Activated CD4-positive, CD25-positive, alpha-beta regulatory T cell treated with anti-CD3 and anti-CD28 coated beads, Interleukin-2, amount 50 U/mL, for 72 hours (primary cell): ENCODE data around the gene PRKAG2.
"Not testable (repeated sequence)": the region's sequence is repeated elsewhere in the genome, so short reads cannot be mapped to it uniquely, and the experiment has no call there.

Experiments used
- DNase-seq: peaks from one replicate; pipeline ENCODE4 v3.0.0; 2021

The PRKAG2 gene

DNA sequence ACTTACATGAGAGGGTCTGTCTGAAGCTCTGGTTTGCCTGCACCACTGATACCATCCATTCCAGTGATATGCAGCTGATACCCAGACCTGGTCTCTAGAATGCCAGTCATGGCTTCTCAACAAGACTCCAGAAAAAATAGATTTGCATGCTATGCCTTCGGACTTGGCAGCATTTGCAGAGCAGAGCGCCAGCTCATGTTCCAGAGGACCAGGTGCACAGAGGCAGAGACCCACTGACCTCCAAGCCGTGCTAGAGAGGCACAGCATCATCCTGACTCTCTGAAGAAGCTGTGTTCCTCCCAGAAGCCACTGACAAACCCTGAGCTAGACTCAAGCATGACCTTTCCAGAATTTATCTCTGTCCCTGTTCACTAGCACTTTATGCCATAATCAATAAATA is 6.9 kb upstream of the PRKAG2 start:
- no peak for DNase-seq

DNA sequence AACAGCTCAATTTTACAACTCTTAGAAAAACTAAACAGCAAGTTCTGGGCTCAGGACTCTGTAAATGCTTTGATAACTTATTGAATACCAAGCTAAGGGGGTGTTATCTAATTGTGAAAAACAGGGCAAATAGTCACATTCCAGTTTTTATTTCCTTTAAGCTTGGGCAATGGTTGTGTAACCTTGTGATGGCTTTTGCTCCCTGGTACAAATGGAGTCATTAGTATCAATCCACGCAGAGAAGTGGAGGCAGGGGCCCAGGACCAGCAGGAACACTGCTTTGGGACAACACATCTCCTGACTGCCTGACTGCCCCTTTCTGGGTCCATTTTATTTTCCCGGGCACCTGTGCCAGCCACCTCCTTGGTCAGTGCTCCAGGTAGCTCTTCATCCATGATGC is 5.8 kb upstream of the PRKAG2 start:
- DNase-seq: no peak

DNA sequence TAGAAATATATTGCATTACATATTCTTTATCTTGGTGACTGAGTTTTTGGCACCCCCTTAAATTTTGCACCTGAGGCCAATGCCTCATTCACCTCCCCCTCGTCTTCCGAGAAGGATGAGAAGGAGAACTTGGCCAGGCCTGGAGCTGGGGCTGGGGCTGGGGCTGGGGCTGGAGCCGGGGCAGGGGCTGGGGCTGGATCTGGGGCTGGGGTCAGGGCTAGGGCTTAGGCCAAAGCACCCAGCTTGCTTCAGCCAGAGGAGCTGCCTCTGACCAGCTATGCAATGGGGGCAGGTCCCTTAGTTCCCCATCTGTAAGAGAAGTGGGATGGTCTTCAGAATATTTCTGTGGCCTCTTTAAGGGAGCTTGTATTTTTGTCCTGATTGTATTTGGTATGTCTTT is 3.8 kb upstream of the PRKAG2 start:
- DNase-seq: no peak

DNA sequence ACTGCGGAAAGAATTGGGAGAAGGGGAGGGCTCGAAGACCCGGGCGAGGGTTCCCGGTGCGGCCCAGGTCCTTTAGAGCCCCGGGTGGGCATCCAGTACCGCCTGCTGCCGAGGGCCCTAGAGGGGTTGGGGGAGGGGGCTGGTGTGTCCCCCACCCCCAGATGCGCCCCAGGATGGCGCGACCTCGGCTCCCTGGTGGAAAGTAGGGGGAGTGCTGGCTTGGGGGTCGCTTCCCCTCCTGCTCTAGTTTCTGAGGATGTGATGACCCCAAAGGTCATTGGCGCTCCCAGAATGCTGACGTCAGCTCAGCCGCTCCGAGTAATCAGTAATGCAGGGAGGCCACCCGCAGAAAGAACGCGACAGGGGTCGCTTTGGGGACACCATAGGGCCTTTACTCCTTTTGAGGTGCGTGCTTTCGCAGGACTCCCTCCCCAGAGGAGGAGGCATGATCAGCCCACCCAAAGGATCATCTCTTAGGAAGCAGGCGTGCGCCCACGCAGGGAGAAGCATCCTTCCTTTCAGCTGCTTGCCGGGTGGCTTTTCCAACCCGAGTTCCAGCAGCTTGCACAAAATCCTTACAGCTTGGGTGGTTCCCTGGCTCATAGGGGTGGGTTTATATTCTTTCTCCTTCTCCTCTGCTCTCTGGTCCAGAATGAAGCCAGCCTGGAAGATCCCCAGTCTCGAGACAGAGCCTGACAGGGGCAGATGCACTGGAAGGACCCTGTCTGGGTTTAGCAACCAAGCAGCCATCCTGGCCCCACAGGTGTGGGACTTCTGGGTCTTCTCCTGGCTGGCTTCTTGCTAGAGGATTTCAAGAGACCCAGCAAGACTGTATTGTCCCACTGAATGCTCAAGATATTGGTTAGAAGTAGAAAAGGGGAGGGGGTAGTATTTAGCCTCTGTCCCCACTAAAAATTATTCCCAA is 1.3 kb upstream of the PRKAG2 start:
- DNase-seq: no peak

DNA sequence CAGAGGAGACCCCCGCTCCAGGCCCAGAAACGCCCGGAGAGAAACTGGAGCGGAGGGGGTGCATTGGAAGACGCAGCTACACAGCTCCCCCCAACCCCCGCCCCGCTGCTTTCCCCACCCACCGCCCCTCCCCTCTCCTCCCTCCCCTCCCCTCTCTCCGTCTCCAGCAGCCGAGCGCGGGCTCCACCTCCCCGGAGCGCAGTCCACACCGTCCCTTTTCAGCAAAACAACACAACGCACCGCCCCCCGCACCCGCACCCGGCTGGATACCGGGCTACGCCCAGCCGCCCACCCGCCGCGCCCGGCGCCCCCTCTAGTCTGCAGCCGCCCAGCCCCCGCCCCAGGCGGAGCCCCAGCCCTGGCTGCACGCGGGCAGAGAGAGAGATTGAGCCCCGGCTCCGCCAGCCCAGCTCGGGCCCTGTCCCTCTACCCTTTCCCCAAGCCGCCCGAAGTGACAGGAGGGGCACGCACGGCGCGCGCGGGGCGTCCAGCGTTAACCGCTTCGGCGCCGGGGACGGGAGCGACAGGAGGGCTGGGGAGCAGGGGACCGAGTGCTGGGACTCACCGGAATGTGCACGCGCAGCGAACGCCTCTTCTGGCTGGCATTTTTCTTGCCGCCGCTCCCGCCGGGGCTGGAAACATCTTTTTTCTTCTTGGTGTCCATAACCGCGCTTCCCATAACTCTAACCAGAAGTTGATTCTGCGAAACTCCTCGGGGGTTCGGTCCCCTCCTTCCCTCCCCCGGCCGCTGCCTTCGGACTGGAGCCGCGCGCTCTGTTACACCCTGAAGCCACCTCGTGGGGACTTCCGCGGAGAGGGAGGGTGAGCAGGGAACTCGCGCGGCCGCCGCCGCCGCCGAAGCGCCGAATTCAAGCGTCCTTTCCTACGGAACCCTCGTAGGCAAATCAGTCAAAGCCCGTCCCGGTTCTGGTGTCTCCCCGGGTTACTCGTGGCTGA is 695 bp downstream of the PRKAG2 start:
- DNase-seq: peak; percentile 65

DNA sequence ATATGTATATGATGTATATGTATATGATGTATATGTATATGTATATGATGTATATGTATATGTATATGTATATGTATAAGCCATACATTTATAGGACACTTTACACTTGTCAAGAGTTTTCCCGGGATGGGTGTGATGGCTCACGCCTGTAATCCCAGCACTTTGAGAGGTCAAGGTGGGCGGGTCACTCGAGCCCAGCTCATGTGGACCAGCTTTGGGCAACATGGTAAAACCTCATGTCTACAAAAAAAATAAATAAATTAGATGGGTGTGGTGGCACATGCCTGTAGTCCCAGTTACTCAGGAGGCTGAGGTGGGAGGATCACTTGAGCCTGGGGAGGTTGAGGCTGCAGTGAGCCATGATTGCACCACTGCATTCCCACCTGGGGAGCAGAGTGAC is 2.4 kb downstream of the PRKAG2 start:
- DNase-seq: not testable (repeated sequence)

DNA sequence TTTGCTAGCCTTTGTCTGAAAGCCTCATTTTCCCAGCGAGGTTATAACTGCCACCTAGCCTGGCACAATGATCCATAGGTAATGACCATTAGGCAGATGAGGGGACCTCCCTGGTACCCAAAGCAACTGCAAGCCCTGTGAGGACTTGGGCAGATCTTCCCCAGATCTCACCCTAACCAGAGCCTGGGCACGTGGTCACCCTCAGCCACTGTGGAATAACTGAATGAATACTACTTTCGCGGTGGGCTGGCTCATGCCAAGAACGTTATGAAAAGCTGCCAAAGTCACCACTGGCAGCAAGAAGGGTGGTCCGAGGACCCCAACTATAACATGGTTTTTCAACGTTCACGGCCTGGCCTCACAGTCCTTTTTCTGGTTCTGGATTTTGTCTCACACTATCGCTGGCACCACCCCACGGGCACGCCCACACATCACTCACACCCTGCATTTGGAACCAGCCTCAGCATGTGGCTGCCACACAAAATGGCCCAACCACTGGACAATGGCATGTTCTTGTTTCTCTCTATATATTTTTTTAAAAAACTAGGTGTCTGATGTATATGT is 3.4 kb downstream of the PRKAG2 start:
- no peak for DNase-seq

DNA sequence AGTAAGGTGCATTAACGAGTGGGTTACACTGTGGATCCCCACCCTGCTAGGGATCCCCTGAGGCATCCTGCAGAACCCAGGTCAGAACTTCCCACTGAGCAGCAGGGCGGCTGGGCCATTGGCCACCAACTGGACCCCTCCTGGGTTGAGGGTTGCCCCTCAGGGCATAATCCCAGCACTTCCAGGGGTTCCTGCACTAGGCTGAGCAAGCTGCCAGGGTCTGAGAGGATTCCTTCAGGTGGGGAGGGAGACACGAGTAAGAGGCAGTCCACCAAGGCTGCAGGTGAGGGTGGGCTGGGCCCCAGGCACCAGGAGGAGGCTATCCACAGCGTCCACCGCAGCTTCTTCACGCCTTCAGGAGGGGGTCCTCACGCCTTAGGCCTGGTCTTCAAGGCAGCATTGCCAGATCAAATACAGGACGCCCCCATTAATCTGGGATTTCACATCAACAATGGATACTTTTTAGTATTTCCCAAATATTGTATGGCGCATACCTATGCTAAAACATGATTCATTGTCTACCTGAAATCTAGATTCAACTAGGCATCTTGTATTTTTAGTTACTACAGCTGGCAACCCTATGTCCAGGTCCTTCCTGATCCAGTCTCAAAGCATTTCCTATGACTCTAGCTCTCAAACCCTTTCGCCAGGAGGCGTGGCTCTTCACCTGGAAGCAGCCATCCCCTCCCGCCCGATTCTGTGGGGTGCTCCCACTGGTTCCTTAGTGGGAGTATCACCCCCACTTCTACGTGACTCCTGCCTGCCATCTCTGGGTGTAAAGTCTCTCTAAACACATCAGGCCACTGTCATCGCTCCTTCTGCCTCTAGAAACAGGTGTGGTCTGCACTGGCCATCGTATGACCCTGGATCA is 4.1 kb downstream of the PRKAG2 start:
- DNase-seq: no peak

DNA sequence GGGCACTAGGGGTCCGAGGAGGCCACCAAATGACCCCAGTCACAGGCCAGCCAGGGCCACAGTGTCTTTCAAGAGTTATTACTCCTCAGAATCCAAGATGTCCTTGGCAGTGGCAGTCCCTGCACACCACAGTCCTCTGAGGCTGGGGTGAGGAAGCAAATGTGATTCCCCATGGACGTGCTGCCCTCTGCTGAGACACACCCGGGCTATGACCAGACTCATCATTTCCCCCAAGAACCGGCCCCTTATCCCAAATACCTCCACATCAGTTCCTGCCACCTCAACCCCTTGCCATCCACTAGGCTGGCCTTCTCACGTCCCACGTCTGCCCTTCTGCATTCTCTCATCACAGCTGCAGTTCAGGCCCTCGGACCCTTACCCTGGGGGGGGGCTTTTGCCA is 5.0 kb downstream of the PRKAG2 start:
- no peak for DNase-seq

DNA sequence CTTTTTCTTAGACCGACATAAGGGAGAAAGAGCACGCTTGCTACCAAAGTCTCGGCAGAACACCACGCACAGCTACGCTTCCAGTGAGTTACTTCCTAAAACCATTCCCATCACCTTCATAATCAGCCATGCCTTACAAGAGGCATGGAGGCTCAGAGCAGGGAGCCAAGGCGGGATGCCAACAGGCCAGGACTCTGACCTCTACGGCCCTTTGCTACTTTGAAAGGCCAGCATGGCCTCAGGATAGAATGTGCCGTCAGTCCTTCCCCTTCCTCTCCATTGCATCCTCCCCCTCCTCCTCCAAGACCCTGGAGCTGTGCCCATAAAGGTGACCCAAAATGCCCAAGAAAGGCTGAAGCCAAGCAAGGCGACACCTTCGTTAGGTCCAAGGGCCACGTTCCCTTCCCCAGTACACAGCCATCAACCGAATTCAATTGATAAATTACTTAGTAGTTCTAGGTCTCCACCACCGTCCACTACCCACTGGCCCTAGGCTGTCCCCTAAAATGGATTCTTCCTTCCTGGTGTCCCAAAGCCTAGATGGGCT is 5.7 kb downstream of the PRKAG2 start:
- DNase-seq: no peak

DNA sequence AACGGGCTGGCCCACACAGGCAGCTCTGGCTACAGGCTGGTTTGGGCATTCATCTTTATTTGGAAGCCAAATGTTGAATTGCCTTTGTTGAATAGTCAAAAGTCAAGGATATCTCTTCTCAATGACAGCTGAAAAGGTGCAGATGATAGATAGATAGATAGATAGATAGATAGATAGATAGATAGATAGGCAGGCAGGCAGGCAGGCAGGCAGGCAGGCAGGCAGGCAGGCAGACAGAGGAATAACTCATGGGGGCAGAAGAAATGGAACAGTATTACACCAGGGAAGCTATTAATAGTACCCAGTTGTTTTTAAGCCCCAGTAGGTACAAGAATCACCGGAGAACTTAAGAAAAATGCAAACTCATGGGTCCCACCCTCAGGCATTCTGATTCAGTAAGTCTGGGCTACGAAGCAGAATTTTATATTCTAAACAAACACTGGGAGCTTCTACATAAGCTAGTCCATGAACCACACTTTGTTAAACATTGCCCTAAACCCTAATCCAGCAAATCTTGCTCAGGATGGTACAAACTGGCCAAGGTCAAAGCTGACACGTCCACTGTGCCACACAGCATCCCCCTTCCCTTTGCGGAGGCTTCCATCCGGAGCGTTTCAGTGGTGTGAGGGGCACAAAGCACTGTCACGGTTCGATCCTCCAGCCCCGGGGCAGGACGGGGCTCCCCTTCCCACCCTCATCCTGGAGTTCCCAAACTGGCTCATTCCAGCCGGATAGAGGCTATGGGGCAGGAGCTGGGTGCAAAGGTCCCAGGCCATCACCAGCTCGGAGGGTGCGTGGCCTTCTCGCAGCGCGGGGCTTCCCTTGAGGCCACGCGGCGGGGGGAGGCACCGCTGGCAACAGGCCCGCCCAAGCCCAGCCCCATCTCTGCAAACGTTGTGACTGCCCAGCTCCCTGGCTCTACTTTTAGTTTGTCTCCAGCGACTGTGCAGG is 6.7 kb downstream of the PRKAG2 start:
- no peak for DNase-seq

DNA sequence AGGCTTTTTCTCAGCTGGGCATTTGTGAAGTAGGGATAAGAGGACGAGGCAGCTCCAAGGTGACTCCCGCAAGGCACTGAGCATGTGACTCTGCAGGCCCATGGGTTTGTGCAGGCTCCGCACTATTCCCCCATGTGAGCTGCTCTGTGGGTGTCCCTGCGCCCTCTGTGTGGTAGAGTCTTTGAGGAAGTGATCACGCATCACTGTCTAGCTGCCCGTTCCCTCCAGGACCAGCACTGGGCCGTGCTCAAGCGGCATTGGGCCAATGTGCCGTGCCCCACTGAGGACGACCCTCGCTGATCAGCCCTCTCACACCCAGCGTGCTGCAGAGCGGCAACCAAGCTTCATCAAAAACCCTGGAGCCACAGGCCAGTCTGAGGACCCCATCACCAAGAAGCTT is 7.5 kb downstream of the PRKAG2 start:
- DNase-seq: no peak

DNA sequence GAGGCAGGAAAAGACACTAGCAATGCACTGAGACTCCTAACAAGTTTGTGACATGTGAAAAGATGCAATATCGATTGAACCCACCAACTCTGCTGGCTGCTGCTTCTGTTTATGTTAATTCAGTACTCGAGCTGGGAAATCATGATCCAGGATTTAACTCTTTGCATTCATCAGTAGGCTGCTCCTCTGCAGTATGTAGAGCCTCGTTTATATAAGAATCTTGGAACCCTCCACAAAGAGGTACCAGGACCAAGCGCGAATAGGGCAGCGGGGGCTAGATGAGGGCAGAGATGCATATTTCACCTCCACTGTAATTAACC is 7.8 kb downstream of the PRKAG2 start:
- DNase-seq: no peak

DNA sequence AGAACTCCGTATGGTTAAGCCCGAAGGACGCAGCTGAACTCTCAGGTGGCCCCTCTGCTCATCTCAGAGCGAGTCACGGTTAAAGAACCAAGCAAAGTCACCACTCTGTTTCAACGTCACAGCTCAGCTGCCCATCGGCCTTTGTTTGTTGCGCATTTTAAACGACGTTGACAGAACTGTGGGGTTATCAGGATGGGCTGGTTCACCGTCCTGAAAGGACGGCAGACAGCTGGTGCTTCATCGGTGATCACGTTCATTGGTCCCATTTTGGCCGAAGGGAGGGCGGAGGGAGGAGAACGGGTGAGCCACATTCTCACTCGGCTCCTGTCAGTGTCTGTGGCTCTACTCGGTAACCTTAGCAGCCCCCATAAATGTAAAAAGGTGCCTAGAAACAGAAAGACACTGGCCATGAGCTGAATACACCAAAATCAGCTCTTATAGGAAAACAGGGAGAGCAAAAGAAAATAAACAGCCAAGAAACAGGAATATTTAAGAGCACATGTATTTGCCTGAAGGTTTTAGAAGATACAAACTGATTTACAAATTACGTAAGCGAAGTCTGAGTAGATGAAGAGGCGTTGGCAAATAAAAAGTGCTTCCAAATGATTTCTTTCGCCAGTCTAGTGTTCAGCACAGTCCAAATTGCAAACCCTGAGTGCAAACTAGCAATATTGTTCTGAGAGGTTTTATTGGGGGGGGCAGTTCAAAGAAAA is 8.4 kb downstream of the PRKAG2 start:
- DNase-seq: no peak

DNA sequence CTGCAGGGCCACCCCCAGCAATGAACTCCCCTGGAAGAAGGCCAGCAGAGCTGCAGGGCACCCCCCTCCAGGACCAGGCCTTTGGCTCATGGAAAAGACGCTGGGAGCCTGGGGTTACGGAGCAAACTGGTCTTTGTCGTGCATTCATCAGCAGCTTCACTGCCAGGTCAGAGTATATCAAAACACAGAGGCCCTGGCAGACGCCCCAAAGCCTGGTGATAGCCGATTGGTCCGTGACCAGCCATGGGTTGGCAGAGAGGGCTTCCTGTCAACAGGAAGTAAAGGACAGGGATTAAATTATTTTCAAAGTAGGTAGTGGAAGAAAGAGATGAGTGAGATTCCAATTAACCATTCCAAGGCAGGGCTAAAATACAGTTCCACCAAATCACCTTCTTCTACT is 9.0 kb downstream of the PRKAG2 start:
- no peak for DNase-seq

DNA sequence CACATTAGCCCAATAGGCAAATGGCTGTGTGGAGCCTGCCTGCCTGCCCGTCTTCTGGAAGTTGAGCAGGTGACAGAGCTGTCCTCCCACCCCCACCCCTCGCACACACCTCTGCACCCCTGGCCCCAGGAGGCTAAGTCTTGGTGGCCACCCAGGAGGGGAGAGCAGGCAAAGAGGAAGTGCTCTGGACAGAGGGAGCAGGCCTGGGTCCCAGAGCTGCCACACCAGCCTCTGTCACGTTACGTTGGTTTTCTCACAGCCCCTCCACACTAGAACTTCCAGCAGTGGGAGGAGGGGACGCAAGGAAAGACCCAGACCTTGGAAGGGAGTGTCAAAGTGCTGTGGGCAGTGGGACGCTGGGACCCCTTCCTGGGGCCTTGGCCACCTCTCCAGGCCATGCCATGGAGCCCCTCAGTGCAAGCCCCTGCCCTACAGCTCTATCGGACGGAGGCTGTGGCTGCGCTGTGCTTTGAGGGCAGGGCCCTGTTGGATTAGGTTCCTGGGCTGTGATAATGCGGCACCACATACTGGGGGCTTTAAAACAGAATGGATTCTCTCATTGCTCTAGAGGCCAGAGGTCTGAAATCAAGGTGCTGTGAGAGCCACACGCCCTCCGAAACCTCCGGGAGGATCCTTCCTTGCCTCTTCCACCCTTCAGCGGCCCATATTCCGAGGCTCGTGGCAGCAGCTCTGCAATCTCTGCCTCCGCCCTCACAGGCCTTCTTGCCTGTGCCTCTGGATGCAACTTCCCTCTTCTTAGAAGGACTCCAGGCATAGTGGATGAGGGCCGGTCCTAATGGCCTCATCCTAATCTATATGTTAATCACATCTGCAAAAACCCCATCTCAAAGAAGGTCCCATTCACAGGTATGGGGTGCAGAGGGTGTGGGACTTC is 9.9 kb downstream of the PRKAG2 start:
- no peak for DNase-seq

DNA sequence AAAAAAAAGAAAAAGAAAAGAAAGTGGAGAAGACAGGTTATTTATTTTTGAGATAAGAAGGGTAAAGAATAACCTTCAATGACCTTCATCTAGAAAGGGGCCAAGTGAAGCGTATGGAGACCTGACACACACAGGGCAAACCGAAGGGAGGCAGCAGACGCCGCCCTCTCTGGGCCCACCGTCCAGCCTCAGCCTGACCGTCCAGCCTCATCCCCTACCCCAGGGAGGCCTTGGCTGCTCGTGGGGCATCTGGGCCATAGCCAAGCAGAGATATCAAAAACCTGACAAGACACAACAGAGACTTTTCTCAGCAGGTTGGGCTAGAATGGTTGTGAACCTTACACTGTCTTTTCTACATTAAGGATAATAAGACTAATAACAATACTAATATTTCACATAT is 10.9 kb downstream of the PRKAG2 start:
- no peak for DNase-seq

DNA sequence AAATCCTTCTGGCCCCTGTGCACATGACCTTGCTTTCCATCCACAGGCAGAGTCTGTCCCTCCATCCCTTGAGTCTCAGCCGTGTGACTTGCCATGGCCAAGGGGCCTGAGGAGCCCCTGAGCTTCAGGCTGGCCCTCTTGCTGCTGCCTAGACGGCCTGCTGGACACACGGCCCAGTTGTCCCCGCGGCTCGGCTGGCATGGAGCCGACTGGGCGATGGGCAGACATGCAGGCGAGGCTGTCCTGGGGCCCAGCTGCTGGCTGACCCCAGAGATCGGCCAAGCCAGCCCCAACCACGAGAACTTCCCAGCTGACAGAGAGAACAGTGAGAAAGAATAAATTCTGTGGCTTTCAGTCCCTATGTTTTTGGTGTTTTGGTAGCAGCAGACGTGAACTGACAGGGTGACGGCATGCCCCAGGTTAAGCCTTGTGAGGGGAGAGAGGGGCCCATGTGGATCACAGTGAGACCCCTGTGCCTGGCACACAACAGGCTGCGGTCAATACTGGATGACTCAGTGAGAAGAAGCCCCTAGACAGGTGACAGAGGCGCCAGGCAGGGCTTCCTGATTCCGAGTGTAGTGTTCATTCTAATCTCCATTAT is 11.7 kb downstream of the PRKAG2 start:
- DNase-seq: no peak

DNA sequence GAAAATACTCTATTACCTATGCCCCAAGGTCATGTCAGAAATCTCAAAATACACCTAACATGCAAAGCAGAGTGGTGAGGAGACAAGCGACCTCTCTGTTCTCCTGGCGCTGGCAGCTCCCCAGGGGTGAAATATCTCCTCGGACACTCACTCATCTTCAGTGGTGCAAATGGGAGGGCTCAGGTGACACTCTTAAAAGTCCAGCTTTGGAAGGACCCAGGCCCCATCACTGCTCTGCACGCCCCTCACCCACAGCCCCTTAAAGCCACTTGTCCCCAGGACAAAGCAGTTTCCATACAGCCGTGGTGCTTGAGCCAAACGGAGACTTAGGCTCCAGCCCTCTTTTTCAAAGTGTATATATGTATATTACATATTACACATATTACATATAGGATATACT is 12.4 kb downstream of the PRKAG2 start:
- no peak for DNase-seq
